ENCODE data around the gene PRXL2A. TPM values are rescaled to one million over a fixed set of nuclear protein-coding genes. Genes with fewer than 3 reads are reported as not detected.
"Not testable (repeated sequence)": the region's sequence is repeated elsewhere in the genome, so short reads cannot be mapped to it uniquely, and the experiment has no call there.

Gene PRXL2A
- total RNA-seq, 1 donor from 2014 or later, result 132 TPM

DNA sequence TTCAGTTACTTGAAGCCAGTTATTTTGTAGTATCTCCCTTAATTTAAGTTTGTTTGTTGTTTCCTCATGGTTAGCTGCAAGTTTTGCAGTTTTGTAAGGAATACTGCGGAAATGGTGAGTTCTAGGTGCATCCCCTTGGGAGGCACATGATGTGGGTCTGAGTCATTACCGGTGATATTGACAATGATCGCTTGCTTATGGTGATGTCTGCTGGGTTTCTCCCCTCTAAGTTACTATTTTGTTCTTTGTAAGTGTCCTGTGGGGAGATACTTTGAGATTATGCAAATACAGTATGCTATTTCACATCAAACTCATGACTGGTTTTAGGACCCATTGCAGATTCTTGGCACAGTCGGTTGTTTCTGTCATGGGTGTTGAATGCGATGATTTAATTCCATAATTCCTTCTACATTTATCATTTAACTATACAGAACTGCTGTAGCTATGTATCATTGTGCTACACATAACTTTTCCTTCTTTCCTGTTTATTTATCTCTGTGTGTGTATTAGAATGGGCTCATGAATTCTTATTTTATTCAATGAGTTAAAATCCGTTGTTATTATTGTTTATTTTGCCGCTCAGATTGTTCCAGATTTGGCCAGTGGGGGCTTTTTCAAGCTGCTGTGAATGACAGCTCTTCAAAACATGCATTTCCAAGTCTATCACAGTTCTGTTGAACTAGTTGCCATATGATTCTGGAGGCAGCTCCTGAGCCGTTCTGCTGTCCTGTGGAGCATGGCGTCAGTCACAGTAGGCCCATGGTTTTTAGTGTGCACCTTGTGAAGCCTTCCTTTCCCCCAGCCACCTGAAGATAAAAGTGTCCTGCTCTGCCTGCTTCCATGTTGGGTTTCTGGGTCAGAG lies 64.1 kb downstream of the PRXL2A start:
- Mint-ChIP-seq H3K9me3 (ENCODE audit: low read depth) (peaks cover 3% of the 10 kb centered on the region), H3K36me3 (ENCODE audit: insufficient read depth) (peaks cover 9% of the 10 kb centered on the region), H3K27me3 (no peaks in the 10 kb centered on the region), H3K4me3 (ENCODE audit: low read depth) (no peak overlapping the region), H3K4me1 (ENCODE audit: low read depth) (peaks cover 39% of the 10 kb centered on the region), H3K27ac (peak overlapping the region; percentile 74)
- TF ChIP-seq, protein P1, sequence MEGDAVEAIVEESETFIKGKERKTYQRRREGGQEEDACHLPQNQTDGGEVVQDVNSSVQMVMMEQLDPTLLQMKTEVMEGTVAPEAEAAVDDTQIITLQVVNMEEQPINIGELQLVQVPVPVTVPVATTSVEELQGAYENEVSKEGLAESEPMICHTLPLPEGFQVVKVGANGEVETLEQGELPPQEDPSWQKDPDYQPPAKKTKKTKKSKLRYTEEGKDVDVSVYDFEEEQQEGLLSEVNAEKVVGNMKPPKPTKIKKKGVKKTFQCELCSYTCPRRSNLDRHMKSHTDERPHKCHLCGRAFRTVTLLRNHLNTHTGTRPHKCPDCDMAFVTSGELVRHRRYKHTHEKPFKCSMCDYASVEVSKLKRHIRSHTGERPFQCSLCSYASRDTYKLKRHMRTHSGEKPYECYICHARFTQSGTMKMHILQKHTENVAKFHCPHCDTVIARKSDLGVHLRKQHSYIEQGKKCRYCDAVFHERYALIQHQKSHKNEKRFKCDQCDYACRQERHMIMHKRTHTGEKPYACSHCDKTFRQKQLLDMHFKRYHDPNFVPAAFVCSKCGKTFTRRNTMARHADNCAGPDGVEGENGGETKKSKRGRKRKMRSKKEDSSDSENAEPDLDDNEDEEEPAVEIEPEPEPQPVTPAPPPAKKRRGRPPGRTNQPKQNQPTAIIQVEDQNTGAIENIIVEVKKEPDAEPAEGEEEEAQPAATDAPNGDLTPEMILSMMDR (IDR thresholded peaks at IDR 0.05; ENCODE audit: unreplicated experiment), result no peak
- DNase-seq (ENCODE audit: low spot score, unreplicated experiment), result no peak

DNA sequence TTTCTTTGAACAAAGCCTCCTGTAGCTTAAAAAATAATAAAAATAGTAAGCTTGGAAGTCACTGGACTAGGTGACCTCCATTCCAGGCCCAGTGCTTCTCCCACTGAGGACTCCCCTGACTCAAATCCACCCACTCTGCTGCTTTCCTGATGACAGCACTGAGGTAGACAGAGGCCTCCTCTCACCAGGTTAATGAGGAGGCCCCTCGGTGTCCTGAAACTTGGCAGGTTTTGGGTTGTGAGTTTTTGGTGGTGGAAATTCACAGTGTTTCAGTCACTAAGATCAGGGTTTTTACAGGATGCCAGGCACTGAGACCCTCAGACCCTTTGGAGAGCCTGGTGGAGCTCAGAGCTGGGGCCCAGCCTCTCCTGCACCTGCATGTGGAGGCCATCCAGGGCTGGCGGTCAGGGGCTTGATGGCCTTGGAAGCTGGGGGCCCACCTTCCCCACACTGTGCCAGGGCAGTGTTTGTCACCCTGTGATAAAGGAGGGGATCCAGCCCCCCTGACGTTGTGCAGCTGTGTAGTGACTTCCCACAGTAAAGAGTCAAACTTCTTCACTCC lies 64.8 kb downstream of the PRXL2A start:
- DNase-seq (ENCODE audit: low spot score, unreplicated experiment), result no peak
- peak overlapping the region; percentile 5 for H3K27ac Mint-ChIP-seq
- no peaks in the 10 kb centered on the region for H3K27me3 Mint-ChIP-seq
- peaks cover 9% of the 10 kb centered on the region for H3K9me3 Mint-ChIP-seq (ENCODE audit: low read depth)
- no peak overlapping the region for H3K4me3 Mint-ChIP-seq (ENCODE audit: low read depth)
- TF ChIP-seq, protein P1 (IDR thresholded peaks at IDR 0.05; ENCODE audit: unreplicated experiment), result no peak
- H3K36me3 Mint-ChIP-seq (ENCODE audit: insufficient read depth), result peaks cover 16% of the 10 kb centered on the region
- H3K4me1 Mint-ChIP-seq (ENCODE audit: low read depth), result peaks cover 34% of the 10 kb centered on the region

DNA sequence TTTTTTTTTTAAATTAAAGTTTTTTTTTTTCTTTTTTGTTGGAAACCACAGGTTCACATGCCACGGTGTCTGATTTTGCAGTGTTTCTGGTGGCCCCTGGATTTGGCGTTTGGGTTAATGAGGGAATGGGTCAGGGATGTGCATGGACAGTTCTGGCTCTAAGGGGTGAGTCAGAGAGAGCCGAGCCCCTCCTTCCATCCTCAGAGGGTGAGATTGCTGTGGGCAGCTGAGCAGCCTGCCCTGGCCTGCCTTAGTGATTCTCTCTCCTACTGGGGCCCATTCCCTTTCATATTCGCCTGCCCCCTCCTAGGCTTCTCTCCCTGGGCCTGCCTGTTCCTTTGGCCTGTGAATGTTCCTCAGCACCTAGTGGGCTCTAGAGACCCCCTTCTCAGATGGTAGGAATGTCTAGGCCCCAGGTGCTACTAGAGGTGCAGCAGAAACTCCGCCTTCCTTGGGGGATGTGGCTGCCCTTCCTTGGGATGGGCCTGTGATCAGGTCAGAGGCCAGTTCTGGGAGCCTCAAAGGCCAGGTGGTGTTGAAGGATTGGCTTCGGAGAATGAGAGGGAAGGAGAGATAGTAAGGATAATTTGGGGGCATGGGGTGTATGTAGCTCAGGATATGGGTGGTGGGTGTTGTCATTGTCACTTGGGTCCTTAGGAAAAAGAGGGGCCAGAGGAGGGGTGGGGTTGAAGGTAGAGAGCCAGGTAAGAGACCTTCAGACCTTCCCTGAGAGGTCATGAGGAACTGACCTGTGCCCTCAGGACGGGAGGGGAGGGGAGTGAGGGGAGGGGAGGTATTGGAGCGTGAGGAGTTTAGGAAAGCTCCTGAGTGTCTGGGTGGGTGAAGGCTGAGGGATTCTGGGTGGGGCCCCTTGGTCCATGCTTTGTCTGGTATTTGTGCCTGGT lies 65.6 kb downstream of the PRXL2A start:
- TF ChIP-seq, protein P1 (IDR thresholded peaks at IDR 0.05; ENCODE audit: unreplicated experiment), result no peak
- H3K4me1 Mint-ChIP-seq (ENCODE audit: low read depth), result peaks cover 27% of the 10 kb centered on the region
- DNase-seq (ENCODE audit: low spot score, unreplicated experiment), result no peak
- H3K27ac Mint-ChIP-seq, result peak overlapping the region; percentile 89
- peaks cover 20% of the 10 kb centered on the region for H3K36me3 Mint-ChIP-seq (ENCODE audit: insufficient read depth)
- H3K4me3 Mint-ChIP-seq (ENCODE audit: low read depth), result no peak overlapping the region
- H3K27me3 Mint-ChIP-seq, result no peaks in the 10 kb centered on the region
- H3K9me3 Mint-ChIP-seq (ENCODE audit: low read depth), result peaks cover 12% of the 10 kb centered on the region

DNA sequence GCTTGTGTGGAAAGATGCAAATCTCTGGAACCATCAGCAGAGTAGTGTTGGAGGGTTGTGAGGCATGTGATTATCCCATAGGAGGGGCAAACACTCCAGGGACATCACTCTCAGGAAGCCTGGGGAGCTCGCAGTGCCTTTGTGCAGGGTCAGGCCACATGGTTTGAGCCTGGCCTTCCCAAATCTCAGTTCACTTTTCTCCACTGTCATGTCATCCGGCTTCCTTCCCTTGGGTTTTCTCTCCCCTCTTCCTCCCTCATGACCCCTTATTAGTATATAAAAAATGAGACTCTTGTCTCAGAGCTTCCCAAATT lies 66.2 kb downstream of the PRXL2A start:
- H3K4me3 Mint-ChIP-seq (ENCODE audit: low read depth), result no peak overlapping the region
- H3K27me3 Mint-ChIP-seq, result no peaks in the 10 kb centered on the region
- TF ChIP-seq, protein P1 (IDR thresholded peaks at IDR 0.05; ENCODE audit: unreplicated experiment), result no peak
- peaks cover 22% of the 10 kb centered on the region for H3K4me1 Mint-ChIP-seq (ENCODE audit: low read depth)
- no peak overlapping the region for H3K27ac Mint-ChIP-seq
- no peak for DNase-seq (ENCODE audit: low spot score, unreplicated experiment)
- peaks cover 12% of the 10 kb centered on the region for H3K9me3 Mint-ChIP-seq (ENCODE audit: low read depth)
- peaks cover 21% of the 10 kb centered on the region for H3K36me3 Mint-ChIP-seq (ENCODE audit: insufficient read depth)

DNA sequence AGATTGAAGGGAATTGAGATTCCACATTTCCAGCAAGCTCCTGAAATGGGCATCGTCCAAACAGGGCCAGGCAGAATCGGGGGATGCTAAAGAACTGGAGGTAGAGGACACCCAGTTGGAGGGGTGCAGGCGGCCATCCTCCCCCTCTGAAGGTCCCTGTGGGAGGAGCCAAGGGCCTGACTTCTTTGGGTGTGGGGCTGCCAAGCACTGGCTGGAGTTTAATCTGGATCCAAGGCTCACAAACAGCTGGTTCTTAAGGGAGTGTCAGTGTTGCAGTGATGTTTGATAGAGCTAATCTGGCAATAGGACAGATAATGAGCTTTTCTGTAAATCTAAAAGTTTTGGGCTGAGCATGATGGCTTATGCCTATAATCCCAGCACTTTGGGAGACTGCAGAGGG lies 66.6 kb downstream of the PRXL2A start:
- peaks cover 12% of the 10 kb centered on the region for H3K9me3 Mint-ChIP-seq (ENCODE audit: low read depth)
- H3K4me3 Mint-ChIP-seq (ENCODE audit: low read depth), result no peak overlapping the region
- peak overlapping the region; percentile 69 for H3K27ac Mint-ChIP-seq
- no peaks in the 10 kb centered on the region for H3K27me3 Mint-ChIP-seq
- no peak for DNase-seq (ENCODE audit: low spot score, unreplicated experiment)
- H3K36me3 Mint-ChIP-seq (ENCODE audit: insufficient read depth), result peaks cover 22% of the 10 kb centered on the region
- H3K4me1 Mint-ChIP-seq (ENCODE audit: low read depth), result peaks cover 20% of the 10 kb centered on the region
- TF ChIP-seq, protein P1 (IDR thresholded peaks at IDR 0.05; ENCODE audit: unreplicated experiment), result no peak

DNA sequence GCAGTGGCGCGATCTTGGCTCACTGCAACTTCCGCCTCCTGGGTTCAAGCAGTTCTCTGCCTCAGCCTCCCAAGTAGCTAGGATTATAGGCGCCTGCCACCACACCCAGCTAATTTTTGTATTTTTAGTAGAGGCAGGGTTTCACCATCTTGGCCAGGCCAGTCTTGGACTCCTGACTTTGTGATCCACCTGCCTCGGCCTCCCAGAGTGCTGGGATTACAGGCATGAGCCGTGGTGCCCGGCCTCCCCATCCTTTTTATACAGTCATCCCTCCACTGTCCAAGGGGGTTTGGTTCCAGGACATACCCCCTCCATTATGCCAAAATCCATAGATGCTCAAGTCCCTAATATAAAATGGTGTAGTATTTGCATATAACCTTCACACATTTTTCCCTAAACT lies 67.3 kb downstream of the PRXL2A start:
- not testable (repeated sequence) for H3K4me3 Mint-ChIP-seq (ENCODE audit: low read depth); H3K27me3 Mint-ChIP-seq; DNase-seq (ENCODE audit: low spot score, unreplicated experiment); H3K27ac Mint-ChIP-seq
- Mint-ChIP-seq H3K4me1 (ENCODE audit: low read depth) (peaks cover 20% of the 10 kb centered on the region), H3K36me3 (ENCODE audit: insufficient read depth) (peaks cover 28% of the 10 kb centered on the region), H3K9me3 (ENCODE audit: low read depth) (peaks cover 12% of the 10 kb centered on the region)

Data from progenitor cell of endocrine pancreas (in vitro differentiated cells).